ENCODE measurements around the gene GMCL2. TPM values are rescaled to one million over a fixed set of nuclear protein-coding genes. Genes with fewer than 3 reads are reported as not detected.

Gene GMCL2
- total RNA-seq, 1 experiment from 2014 or later: not detected

DNA sequence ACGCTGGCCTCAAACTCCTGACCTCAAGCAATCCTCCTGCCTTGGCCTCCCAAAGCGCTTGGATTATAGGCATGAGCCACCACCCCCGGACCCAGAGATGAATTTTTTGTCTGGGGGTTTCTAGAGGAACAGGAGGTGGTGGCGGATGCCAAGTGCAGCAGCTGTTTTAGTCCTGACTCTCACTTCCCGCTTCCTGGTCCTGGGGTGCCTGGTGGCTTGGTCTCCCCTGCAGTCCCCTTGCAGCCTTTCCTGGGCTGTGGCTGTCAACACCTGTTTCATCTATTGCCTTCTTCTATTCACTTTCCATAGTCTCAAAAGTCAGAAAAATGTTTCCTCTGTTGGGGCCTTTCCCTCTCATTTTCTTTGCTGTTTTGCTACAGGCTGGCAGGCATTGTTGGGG lies 27.0 kb downstream of the GMCL2 start:
- Histone ChIP-seq H3K4me3 (replicated peaks in 1 of 2; ENCODE audit: low read depth in 1 of 2, low read length in 2 of 2) (no peak overlapping the region), H3K36me3 (ENCODE audit: control insufficient read depth in 1 of 2, insufficient read depth in 2 of 2, low read length in 2 of 2) (no peaks in the 10 kb centered on the region), H3K9me3 (ENCODE audit: control insufficient read depth in 1 of 2, insufficient read depth in 1 of 2, low read depth in 1 of 2, low read length in 2 of 2) (no peaks in the 10 kb centered on the region), H3K9me2 (ENCODE audit: insufficient read depth) (no peaks in the 10 kb centered on the region), H3K9ac (ENCODE audit: low read length) (no peak overlapping the region), H4K20me1 (ENCODE audit: insufficient read depth) (no peaks in the 10 kb centered on the region), H2AFZ (ENCODE audit: low read depth, low read length, poor library complexity, severe bottlenecking) (no peak overlapping the region), H3K4me2 (ENCODE audit: low read length) (no peak overlapping the region), H3K27me3 (ENCODE audit: insufficient read depth, low read length) (no peaks in the 10 kb centered on the region), H3K4me1 (ENCODE audit: control insufficient read depth in 1 of 2, insufficient read depth in 2 of 2, low read length in 2 of 2) (peaks cover 2 to 11% of the 10 kb centered on the region in 2 experiments; a peak in 3 of 4 replicates), H3K27ac (ENCODE audit: low read depth, low read length) (no peak overlapping the region), H3K79me2 (ENCODE audit: insufficient read depth, low read length) (no peaks in the 10 kb centered on the region)
- RAD21 ChIA-PET (ENCODE audit: low non-redundant PET in 1 of 2, low total read pairs in 2 of 2, uncharacterized antibody in 2 of 2, unreplicated experiment in 2 of 2): no interaction called here
- POLR2A ChIA-PET: no interaction called here
- CTCF ChIA-PET: no interaction called here
- TF ChIP-seq, protein P1, sequence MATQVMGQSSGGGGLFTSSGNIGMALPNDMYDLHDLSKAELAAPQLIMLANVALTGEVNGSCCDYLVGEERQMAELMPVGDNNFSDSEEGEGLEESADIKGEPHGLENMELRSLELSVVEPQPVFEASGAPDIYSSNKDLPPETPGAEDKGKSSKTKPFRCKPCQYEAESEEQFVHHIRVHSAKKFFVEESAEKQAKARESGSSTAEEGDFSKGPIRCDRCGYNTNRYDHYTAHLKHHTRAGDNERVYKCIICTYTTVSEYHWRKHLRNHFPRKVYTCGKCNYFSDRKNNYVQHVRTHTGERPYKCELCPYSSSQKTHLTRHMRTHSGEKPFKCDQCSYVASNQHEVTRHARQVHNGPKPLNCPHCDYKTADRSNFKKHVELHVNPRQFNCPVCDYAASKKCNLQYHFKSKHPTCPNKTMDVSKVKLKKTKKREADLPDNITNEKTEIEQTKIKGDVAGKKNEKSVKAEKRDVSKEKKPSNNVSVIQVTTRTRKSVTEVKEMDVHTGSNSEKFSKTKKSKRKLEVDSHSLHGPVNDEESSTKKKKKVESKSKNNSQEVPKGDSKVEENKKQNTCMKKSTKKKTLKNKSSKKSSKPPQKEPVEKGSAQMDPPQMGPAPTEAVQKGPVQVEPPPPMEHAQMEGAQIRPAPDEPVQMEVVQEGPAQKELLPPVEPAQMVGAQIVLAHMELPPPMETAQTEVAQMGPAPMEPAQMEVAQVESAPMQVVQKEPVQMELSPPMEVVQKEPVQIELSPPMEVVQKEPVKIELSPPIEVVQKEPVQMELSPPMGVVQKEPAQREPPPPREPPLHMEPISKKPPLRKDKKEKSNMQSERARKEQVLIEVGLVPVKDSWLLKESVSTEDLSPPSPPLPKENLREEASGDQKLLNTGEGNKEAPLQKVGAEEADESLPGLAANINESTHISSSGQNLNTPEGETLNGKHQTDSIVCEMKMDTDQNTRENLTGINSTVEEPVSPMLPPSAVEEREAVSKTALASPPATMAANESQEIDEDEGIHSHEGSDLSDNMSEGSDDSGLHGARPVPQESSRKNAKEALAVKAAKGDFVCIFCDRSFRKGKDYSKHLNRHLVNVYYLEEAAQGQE (IDR thresholded peaks at IDR 0.05; ENCODE audit: low read depth): no peak
- TF ChIP-seq YY1 (IDR thresholded peaks at IDR 0.05; ENCODE audit: extremely low read depth, insufficient replicate concordance, low read depth, low read length) (no peak), EGR1 (IDR thresholded peaks at IDR 0.05; ENCODE audit: low read depth) (no peak), POLR2A (IDR thresholded peaks at IDR 0.05; ENCODE audit: borderline replicate concordance, extremely low read depth, insufficient read depth, insufficient read length) (no peak)
- TF ChIP-seq, protein P2, sequence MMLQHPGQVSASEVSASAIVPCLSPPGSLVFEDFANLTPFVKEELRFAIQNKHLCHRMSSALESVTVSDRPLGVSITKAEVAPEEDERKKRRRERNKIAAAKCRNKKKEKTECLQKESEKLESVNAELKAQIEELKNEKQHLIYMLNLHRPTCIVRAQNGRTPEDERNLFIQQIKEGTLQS (IDR thresholded peaks at IDR 0.05): no peak
- intact Hi-C loops (cut with micrococcal nuclease): no loop called here
- DNase-seq (ENCODE audit: low read depth, low spot score) (no peak), ATAC-seq (no peak)
- no TSS peak for BruUV-seq (replicated peaks)

DNA sequence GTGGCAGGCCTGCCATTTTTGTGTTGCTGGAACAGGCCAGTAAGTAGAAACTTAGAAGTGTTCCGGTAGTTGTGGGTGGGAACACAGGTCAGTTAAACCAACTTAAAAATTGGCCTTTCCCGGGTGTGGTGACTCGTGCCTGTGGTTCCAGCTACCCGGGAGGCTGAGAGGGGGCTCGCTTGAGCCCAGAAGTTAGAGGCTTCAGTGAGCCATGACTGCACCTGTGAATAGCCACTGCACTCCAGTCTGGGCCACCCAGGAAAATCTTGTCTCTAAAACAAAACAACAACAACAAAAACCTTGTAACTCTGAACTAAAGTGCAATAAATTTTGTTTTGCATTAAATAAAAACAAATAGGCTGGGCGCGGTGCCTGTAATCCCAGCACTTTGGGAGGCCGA lies 32.1 kb downstream of the GMCL2 start:
- no peak for ATAC-seq
- no peak for DNase-seq (ENCODE audit: low read depth, low spot score)
- POLR2A ChIA-PET: no interaction called here
- no peak overlapping the region for H3K9ac ChIP-seq (ENCODE audit: low read length)
- 0 out of 2 replicates have a peak overlapping the region, but pooled peaks have one; percentile 78 for H3K4me2 ChIP-seq (ENCODE audit: low read length)
- H3K9me2 ChIP-seq (ENCODE audit: insufficient read depth): no peaks in the 10 kb centered on the region
- CTCF ChIA-PET: interaction anchor here (1.1 kb wide), 1 partner anchor 80 kb away, joined by 4 read pairs; no protein-coding TSS in a partner anchor
- no peaks in the 10 kb centered on the region for H3K9me3 ChIP-seq (ENCODE audit: control insufficient read depth in 1 of 2, insufficient read depth in 1 of 2, low read depth in 1 of 2, low read length in 2 of 2)
- peaks cover 33% of the 10 kb centered on the region for H3K79me2 ChIP-seq (ENCODE audit: insufficient read depth, low read length)
- peaks cover 14 to 21% of the 10 kb centered on the region in 2 experiments; a peak in 3 of 4 replicates for H3K4me1 ChIP-seq (ENCODE audit: control insufficient read depth in 1 of 2, insufficient read depth in 2 of 2, low read length in 2 of 2)
- BruUV-seq (replicated peaks): no TSS peak
- peaks cover 2 to 16% of the 10 kb centered on the region in 2 experiments; a peak in 2 of 4 replicates for H3K36me3 ChIP-seq (ENCODE audit: control insufficient read depth in 1 of 2, insufficient read depth in 2 of 2, low read length in 2 of 2)
- H4K20me1 ChIP-seq (ENCODE audit: insufficient read depth): no peaks in the 10 kb centered on the region
- RAD21 ChIA-PET (ENCODE audit: low non-redundant PET in 1 of 2, low total read pairs in 2 of 2, uncharacterized antibody in 2 of 2, unreplicated experiment in 2 of 2): no interaction called here
- H3K4me3 ChIP-seq (replicated peaks in 1 of 2; ENCODE audit: low read depth in 1 of 2, low read length in 2 of 2): no peak overlapping the region
- H2AFZ ChIP-seq (ENCODE audit: low read depth, low read length, poor library complexity, severe bottlenecking): no peak overlapping the region
- no peaks in the 10 kb centered on the region for H3K27me3 ChIP-seq (ENCODE audit: insufficient read depth, low read length)
- intact Hi-C loops (cut with micrococcal nuclease): no loop called here
- H3K27ac ChIP-seq (ENCODE audit: low read depth, low read length): no peak overlapping the region
- TF ChIP-seq ZNF274 (IDR thresholded peaks at IDR 0.05; ENCODE audit: low read depth, low read length): no peak
- no peak for TF ChIP-seq POLR2A (IDR thresholded peaks at IDR 0.05; ENCODE audit: borderline replicate concordance, extremely low read depth, insufficient read depth, insufficient read length)
- TF ChIP-seq, protein P2 (IDR thresholded peaks at IDR 0.05): no peak
- TF ChIP-seq CBX3 (IDR thresholded peaks at IDR 0.05; ENCODE audit: low read depth): no peak
- no peak for TF ChIP-seq TCF7L2 (IDR thresholded peaks at IDR 0.05; ENCODE audit: borderline replicate concordance, extremely low read depth, insufficient read depth, insufficient read length)
- no peak for TF ChIP-seq YY1 (IDR thresholded peaks at IDR 0.05; ENCODE audit: extremely low read depth, insufficient replicate concordance, low read depth, low read length)
- TF ChIP-seq JUND (IDR thresholded peaks at IDR 0.05): no peak
- TF ChIP-seq, protein P3, sequence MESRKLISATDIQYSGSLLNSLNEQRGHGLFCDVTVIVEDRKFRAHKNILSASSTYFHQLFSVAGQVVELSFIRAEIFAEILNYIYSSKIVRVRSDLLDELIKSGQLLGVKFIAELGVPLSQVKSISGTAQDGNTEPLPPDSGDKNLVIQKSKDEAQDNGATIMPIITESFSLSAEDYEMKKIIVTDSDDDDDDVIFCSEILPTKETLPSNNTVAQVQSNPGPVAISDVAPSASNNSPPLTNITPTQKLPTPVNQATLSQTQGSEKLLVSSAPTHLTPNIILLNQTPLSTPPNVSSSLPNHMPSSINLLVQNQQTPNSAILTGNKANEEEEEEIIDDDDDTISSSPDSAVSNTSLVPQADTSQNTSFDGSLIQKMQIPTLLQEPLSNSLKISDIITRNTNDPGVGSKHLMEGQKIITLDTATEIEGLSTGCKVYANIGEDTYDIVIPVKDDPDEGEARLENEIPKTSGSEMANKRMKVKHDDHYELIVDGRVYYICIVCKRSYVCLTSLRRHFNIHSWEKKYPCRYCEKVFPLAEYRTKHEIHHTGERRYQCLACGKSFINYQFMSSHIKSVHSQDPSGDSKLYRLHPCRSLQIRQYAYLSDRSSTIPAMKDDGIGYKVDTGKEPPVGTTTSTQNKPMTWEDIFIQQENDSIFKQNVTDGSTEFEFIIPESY (IDR thresholded peaks at IDR 0.05; ENCODE audit: extremely low read depth, insufficient replicate concordance, low read length): no peak
- no peak for TF ChIP-seq EZH2phosphoT487 (IDR thresholded peaks at IDR 0.05; ENCODE audit: borderline replicate concordance)
- no peak for TF ChIP-seq SRF (IDR thresholded peaks at IDR 0.05; ENCODE audit: low read depth)
- no peak for TF ChIP-seq CEBPB (IDR thresholded peaks at IDR 0.05; ENCODE audit: low read depth)
- TF ChIP-seq, protein P4, sequence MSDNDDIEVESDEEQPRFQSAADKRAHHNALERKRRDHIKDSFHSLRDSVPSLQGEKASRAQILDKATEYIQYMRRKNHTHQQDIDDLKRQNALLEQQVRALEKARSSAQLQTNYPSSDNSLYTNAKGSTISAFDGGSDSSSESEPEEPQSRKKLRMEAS (IDR thresholded peaks at IDR 0.05): no peak
